HepG2 (cell line): ENCODE data around the gene ZNF814. TPM values are rescaled to one million over a fixed set of nuclear protein-coding genes. Genes with fewer than 3 reads are reported as not detected.

Experiments
- GABPB1 ChIP-seq: IDR thresholded peaks from 2 replicates; pipeline ENCODE4 v1.6.1; 2016; ENCODE audit warnings: mild to moderate bottlenecking, missing genetic modification reagents, moderate library complexity, missing compliant biosample characterization
- KDM3A ChIP-seq: IDR thresholded peaks from 2 replicates; pipeline ENCODE4 v1.6.1; 2018; ENCODE audit warnings: low read depth, missing compliant biosample characterization
- MIER3 ChIP-seq: IDR thresholded peaks from 2 replicates; pipeline ENCODE4 v1.6.1; 2016; ENCODE audit warnings: missing compliant biosample characterization, borderline replicate concordance
- MXI1 ChIP-seq: IDR thresholded peaks from 3 replicates; pipeline ENCODE4 v1.6.1; 2012; ENCODE audit warnings: low read depth, low read length, inconsistent platforms, borderline replicate concordance
- MYC ChIP-seq: sonication (generic); formaldehyde crosslinking; IDR thresholded peaks from 2 replicates; pipeline ENCODE4 v1.9.0; 2021; ENCODE audit warnings: missing genetic modification reagents, borderline replicate concordance
- NRL ChIP-seq: sonication (generic); formaldehyde crosslinking; IDR thresholded peaks from 2 replicates; pipeline ENCODE4 v1.5.0; 2020; ENCODE audit warnings: missing genetic modification reagents, mild to moderate bottlenecking, moderate library complexity, borderline replicate concordance
- PAX8 ChIP-seq: sonication (generic); formaldehyde crosslinking; IDR thresholded peaks from 2 replicates; pipeline ENCODE4 v1.8.0; 2022; ENCODE audit warnings: mild to moderate bottlenecking, missing genetic modification reagents, borderline replicate concordance
- SRY ChIP-seq: sonication (generic); formaldehyde crosslinking; IDR thresholded peaks from 2 replicates; pipeline ENCODE4 v1.8.0; 2022; ENCODE audit warnings: mild to moderate bottlenecking, missing genetic modification reagents
- TCF7L2 ChIP-seq: IDR thresholded peaks from 2 replicates; pipeline ENCODE4 v1.6.1; 2011; ENCODE audit warnings: mild to moderate bottlenecking, low read depth, low read length, moderate library complexity
- TOPORS ChIP-seq: sonication (generic); formaldehyde crosslinking; IDR thresholded peaks from 2 replicates; pipeline ENCODE4 v1.8.0; 2023; ENCODE audit warnings: mild to moderate bottlenecking, missing genetic modification reagents
- ZNF136 ChIP-seq: sonication (generic); formaldehyde crosslinking; IDR thresholded peaks from 2 replicates; pipeline ENCODE4 v1.8.1; 2022; ENCODE audit warnings: low read depth, mild to moderate bottlenecking, moderate library complexity, missing genetic modification reagents
- ZNF431 ChIP-seq: sonication (generic); formaldehyde crosslinking; IDR thresholded peaks from 2 replicates; pipeline ENCODE4 v1.9.0; 2022; ENCODE audit warnings: missing genetic modification reagents, low read depth, mild to moderate bottlenecking, borderline replicate concordance
- polyA plus RNA-seq, 8 experiments: library from polyadenylated mRNA; depleted of rRNA in 3 of 8; stranded (reverse) in 7 of 8; unstranded in 1 of 8; fragments of >200 nt; fragmentation: Illumina TruSeq in 4 of 8; extraction: Trizol in 4 of 8; gene quantifications; 2 replicates each; pipeline versions ENCODE4 v1.2.1 to v1.2.3, GENCODE V29; 2011 to 2016; ENCODE audit warnings: low read depth in 4 of 8, missing spikeins in 1 of 8, mixed read lengths in 1 of 8; ENCODE audit not compliant: insufficient read depth in 1 of 8
- total RNA-seq, 5 experiments: library from RNA; depleted of rRNA; stranded (reverse); fragments of >200 nt; fragmentation: Illumina TruSeq; extraction: Trizol; gene quantifications; 2 replicates each; pipeline ENCODE4 v1.2.3, GENCODE V29; 2016; ENCODE audit warnings: low read depth in 1 of 5
- TF ChIP-seq, protein P1 (sequence below): IDR thresholded peaks from 2 replicates; pipeline ENCODE4 v1.6.1; 2016; ENCODE audit warnings: low read depth, control low read depth
- TF ChIP-seq, protein P2 (sequence below): sonication (generic); formaldehyde crosslinking; IDR thresholded peaks from 2 replicates; pipeline ENCODE4 v1.4.0; 2020; ENCODE audit warnings: missing genetic modification reagents, borderline replicate concordance
- TF ChIP-seq, protein P3 (sequence below): sonication (generic); formaldehyde crosslinking; IDR thresholded peaks from 2 replicates; pipeline ENCODE4 v1.4.0; 2020; ENCODE audit warnings: mild to moderate bottlenecking, missing genetic modification reagents
- TF ChIP-seq, protein P4 (sequence below): sonication (generic); formaldehyde crosslinking; IDR thresholded peaks from 2 replicates; pipeline ENCODE4 v1.4.0; 2020; ENCODE audit warnings: missing genetic modification reagents
- TF ChIP-seq, protein P5 (sequence below): sonication (generic); formaldehyde crosslinking; IDR thresholded peaks from 2 replicates; pipeline ENCODE4 v1.8.1; 2023; ENCODE audit warnings: mild to moderate bottlenecking, moderate library complexity, missing genetic modification reagents
- TF ChIP-seq, protein P6 (sequence below): sonication (generic); formaldehyde crosslinking; IDR thresholded peaks from 2 replicates; pipeline ENCODE4 v1.8.1; 2023; ENCODE audit warnings: mild to moderate bottlenecking, missing genetic modification reagents

Gene ZNF814
- total and polyA plus RNA-seq, 2 of the 13 experiments (the other 11 are each of a cell fraction or from before 2014, with no cell fraction given) = 2.5 to 3.4 TPM

DNA sequence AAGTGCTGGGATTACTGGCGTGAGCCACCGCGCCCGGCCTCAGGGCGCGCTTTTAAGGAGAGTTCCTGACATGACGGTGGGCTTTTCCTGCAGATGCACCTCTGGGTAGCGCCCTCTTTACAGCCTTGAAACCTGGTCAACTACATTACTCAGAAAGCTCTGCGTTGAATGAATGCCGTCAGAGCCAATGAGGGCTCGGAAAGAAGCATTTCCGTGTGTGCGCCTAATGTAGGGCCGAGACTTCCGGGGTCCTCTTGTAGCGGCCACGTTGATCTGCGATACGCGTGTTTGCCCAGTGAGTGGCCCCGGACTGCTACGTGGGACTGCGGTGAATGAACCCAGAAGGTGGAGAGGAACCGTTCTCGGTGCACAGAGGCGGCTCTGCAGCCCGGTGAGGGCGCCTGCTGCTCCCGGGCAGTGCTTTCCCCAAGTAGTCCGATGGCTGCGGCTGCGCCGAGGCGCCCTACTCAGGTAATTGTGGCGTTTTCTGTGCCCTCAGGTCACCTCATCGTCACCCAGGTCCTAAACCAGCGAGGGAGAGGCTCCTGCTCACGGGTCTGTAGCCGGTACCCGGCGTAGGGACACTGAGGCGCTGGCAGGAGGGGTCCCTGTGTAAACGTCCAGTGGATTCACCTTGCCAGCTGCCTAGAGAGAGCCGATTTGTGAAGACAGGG is 69.2 kb downstream of the ZNF814 start (continued):
- TF ChIP-seq, protein P1, sequence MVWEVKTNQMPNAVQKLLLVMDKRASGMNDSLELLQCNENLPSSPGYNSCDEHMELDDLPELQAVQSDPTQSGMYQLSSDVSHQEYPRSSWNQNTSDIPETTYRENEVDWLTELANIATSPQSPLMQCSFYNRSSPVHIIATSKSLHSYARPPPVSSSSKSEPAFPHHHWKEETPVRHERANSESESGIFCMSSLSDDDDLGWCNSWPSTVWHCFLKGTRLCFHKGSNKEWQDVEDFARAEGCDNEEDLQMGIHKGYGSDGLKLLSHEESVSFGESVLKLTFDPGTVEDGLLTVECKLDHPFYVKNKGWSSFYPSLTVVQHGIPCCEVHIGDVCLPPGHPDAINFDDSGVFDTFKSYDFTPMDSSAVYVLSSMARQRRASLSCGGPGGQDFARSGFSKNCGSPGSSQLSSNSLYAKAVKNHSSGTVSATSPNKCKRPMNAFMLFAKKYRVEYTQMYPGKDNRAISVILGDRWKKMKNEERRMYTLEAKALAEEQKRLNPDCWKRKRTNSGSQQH (CRISPR knock-in tag) = peak; percentile 84
- TF ChIP-seq TOPORS (CRISPR knock-in tag) (no peak), PAX8 (CRISPR knock-in tag) (no peak), NRL (peak; percentile 40; the same call in 1 of the 2 replicates), TCF7L2 (no peak), GABPB1 (peak; percentile 95), SRY (peak; percentile 75; the same call in 1 of the 2 replicates), ZNF431 (CRISPR knock-in tag) (no peak), MXI1 (peak; percentile 96; the same call in 2 of the 3 replicates), MIER3 (CRISPR knock-in tag) (no peak), ZNF136 (CRISPR knock-in tag) (no peak), KDM3A (CRISPR knock-in tag) (no peak), MYC (CRISPR knock-in tag) (peak; percentile 97)
- TF ChIP-seq, protein P2, sequence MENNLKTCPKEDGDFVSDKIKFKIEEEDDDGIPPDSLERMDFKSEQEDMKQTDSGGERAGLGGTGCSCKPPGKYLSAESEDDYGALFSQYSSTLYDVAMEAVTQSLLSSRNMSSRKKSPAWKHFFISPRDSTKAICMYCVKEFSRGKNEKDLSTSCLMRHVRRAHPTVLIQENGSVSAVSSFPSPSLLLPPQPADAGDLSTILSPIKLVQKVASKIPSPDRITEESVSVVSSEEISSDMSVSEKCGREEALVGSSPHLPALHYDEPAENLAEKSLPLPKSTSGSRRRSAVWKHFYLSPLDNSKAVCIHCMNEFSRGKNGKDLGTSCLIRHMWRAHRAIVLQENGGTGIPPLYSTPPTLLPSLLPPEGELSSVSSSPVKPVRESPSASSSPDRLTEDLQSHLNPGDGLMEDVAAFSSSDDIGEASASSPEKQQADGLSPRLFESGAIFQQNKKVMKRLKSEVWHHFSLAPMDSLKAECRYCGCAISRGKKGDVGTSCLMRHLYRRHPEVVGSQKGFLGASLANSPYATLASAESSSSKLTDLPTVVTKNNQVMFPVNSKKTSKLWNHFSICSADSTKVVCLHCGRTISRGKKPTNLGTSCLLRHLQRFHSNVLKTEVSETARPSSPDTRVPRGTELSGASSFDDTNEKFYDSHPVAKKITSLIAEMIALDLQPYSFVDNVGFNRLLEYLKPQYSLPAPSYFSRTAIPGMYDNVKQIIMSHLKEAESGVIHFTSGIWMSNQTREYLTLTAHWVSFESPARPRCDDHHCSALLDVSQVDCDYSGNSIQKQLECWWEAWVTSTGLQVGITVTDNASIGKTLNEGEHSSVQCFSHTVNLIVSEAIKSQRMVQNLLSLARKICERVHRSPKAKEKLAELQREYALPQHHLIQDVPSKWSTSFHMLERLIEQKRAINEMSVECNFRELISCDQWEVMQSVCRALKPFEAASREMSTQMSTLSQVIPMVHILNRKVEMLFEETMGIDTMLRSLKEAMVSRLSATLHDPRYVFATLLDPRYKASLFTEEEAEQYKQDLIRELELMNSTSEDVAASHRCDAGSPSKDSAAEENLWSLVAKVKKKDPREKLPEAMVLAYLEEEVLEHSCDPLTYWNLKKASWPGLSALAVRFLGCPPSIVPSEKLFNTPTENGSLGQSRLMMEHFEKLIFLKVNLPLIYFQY (CRISPR knock-in tag) = peak; percentile 16; the same call in 1 of the 2 replicates
- TF ChIP-seq, protein P3, sequence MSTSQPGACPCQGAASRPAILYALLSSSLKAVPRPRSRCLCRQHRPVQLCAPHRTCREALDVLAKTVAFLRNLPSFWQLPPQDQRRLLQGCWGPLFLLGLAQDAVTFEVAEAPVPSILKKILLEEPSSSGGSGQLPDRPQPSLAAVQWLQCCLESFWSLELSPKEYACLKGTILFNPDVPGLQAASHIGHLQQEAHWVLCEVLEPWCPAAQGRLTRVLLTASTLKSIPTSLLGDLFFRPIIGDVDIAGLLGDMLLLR (CRISPR knock-in tag) = peak; percentile 79; the same call in 1 of the 2 replicates
- TF ChIP-seq, protein P4, sequence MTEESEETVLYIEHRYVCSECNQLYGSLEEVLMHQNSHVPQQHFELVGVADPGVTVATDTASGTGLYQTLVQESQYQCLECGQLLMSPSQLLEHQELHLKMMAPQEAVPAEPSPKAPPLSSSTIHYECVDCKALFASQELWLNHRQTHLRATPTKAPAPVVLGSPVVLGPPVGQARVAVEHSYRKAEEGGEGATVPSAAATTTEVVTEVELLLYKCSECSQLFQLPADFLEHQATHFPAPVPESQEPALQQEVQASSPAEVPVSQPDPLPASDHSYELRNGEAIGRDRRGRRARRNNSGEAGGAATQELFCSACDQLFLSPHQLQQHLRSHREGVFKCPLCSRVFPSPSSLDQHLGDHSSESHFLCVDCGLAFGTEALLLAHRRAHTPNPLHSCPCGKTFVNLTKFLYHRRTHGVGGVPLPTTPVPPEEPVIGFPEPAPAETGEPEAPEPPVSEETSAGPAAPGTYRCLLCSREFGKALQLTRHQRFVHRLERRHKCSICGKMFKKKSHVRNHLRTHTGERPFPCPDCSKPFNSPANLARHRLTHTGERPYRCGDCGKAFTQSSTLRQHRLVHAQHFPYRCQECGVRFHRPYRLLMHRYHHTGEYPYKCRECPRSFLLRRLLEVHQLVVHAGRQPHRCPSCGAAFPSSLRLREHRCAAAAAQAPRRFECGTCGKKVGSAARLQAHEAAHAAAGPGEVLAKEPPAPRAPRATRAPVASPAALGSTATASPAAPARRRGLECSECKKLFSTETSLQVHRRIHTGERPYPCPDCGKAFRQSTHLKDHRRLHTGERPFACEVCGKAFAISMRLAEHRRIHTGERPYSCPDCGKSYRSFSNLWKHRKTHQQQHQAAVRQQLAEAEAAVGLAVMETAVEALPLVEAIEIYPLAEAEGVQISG = peak; percentile 79; the same call in 1 of the 2 replicates
- TF ChIP-seq, protein P5, sequence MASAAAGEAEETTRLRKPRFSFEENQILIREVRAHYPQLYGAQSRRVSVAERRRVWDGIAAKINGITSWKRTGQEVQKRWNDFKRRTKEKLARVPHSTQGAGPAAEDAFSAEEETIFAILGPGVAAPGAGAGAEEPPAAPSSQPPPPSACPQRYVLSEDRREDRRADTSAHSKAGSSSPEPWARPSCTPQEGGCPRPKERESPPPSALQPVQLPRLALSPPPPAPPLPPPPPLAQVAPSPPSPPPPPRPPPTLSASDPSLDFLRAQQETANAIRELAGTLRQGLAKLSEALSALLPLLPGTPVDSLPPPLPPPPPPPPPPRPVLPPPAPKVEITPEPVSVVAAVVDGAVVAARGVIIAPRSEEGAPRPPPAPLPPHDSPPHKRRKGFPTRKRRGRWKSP (CRISPR knock-in tag) = peak; percentile 78; the same call in 1 of the 2 replicates
- TF ChIP-seq, protein P6, sequence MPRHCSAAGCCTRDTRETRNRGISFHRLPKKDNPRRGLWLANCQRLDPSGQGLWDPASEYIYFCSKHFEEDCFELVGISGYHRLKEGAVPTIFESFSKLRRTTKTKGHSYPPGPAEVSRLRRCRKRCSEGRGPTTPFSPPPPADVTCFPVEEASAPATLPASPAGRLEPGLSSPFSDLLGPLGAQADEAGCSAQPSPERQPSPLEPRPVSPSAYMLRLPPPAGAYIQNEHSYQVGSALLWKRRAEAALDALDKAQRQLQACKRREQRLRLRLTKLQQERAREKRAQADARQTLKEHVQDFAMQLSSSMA (CRISPR knock-in tag) = no peak
